Measurements from ENCODE around the gene MFSD2A. TPM values are rescaled to one million over a fixed set of nuclear protein-coding genes. Genes with fewer than 3 reads are reported as not detected.

Gene MFSD2A
- total RNA-seq, 1 experiment from 2014 or later, result 19.9 TPM

DNA sequence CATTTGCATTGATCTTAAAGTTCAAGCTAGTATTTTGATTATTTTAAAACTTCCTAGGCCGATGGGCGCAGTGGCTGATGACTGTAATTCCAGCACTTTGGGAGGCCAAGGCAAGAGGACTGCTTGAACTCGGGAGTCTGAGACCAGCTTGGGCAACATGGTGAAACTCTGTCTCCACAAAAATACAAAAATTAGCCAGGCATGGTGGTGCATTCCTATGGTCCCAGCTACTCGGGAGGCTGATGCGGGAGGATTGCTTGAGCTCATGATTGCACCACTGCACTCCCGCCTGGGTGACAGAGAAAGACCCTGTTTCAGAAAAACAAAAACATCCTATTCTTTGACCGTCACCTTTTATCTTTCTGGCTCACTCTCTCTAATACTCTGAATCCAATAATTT is 30.0 kb downstream of the MFSD2A start:
- no peak overlapping the region for H3K4ac ChIP-seq (ENCODE audit: low read depth, low read length)
- H2BK15ac ChIP-seq (ENCODE audit: low read depth, low read length), result no peak overlapping the region
- H3K18ac ChIP-seq (ENCODE audit: insufficient read length, low read depth, low read length), result no peak overlapping the region
- no peak for DNase-seq
- H3K4me2 ChIP-seq (ENCODE audit: insufficient read depth, insufficient read length, low read length), result no peak overlapping the region
- H2BK5ac ChIP-seq (ENCODE audit: insufficient read length, low read length), result no peak overlapping the region
- no CpG with 5 or more reads among the region's 7 CpGs for WGBS (ENCODE audit: extremely low coverage, insufficient read length, low lambda C conversion rate)
- H4K5ac ChIP-seq (ENCODE audit: insufficient read length, low read depth, low read length), result no peak overlapping the region
- no peak for TF ChIP-seq CTCF (conservative IDR thresholded peaks at IDR 0.05)
- H3K14ac ChIP-seq (ENCODE audit: insufficient read depth, low read length), result no peak overlapping the region
- H3K23ac ChIP-seq (ENCODE audit: insufficient read length, low read depth, low read length), result no peak overlapping the region
- H4K20me1 ChIP-seq (ENCODE audit: control insufficient read depth, insufficient read depth, insufficient read length), result no peaks in the 10 kb centered on the region
- H3K79me2 ChIP-seq (ENCODE audit: insufficient read depth, low read length), result no peaks in the 10 kb centered on the region
- no peak overlapping the region for H4K91ac ChIP-seq (ENCODE audit: insufficient read length, low read depth, low read length)
- no peak overlapping the region for H4K8ac ChIP-seq (replicated peaks; ENCODE audit: insufficient read length, low read depth, low read length)
- no peaks in the 10 kb centered on the region for H3K27me3 ChIP-seq (ENCODE audit: insufficient read depth, low read length)
- no peaks in the 10 kb centered on the region for H3K36me3 Mint-ChIP-seq (ENCODE audit: insufficient read depth in 1 of 3, low read depth in 3 of 3)
- no peaks in the 10 kb centered on the region for H3K79me1 ChIP-seq (ENCODE audit: insufficient read depth, low read depth, low read length, poor library complexity, severe bottlenecking)
- H3K23me2 ChIP-seq (ENCODE audit: insufficient read length, low read depth, low read length, poor library complexity, severe bottlenecking), result no peaks in the 10 kb centered on the region
- H3K4me1 ChIP-seq (ENCODE audit: insufficient read depth, low read length), result peaks cover 7% of the 10 kb centered on the region; the same call in 1 of the 2 replicates
- H3K9me3 Mint-ChIP-seq, result no peaks in the 10 kb centered on the region; a peak in 1 of 5 replicates
- no peak overlapping the region for H2BK20ac ChIP-seq (ENCODE audit: low read depth, low read length, poor library complexity, severe bottlenecking)
- peaks cover 27 to 31% of the 10 kb centered on the region in 2 experiments for H3K4me1 Mint-ChIP-seq
- no peak overlapping the region for H3K27ac Mint-ChIP-seq
- no peaks in the 10 kb centered on the region for H3K9me3 ChIP-seq (ENCODE audit: control insufficient read depth, low read depth, low read length)
- no peak overlapping the region for H3T11ph ChIP-seq (ENCODE audit: low read length)
- no peak overlapping the region for H3K9ac ChIP-seq (ENCODE audit: extremely low read depth, insufficient read length, low read length)
- H3K4me3 Mint-ChIP-seq, result no peak overlapping the region
- no peak overlapping the region for H2BK12ac ChIP-seq (ENCODE audit: insufficient read length, low read depth, low read length)
- no peak overlapping the region for H2AFZ ChIP-seq (ENCODE audit: low read length)
- H3K27ac ChIP-seq (ENCODE audit: insufficient read length, low read depth, low read length), result no peak overlapping the region
- no peaks in the 10 kb centered on the region; the same call in 1 of the 2 replicates for H3K27me3 Mint-ChIP-seq (ENCODE audit: low read depth)
- no peak overlapping the region for H2BK120ac ChIP-seq (ENCODE audit: low read depth, low read length, poor library complexity, severe bottlenecking)
- no peak overlapping the region for H3K56ac ChIP-seq (ENCODE audit: insufficient read length, low read depth, low read length)
- H2AK5ac ChIP-seq (ENCODE audit: insufficient read length, low read length), result no peak overlapping the region

Data from H9 (cell line).